Measurements from ENCODE around the gene ZNF770.

- TF ChIP-seq POLR2A (IDR thresholded peaks at IDR 0.05; ENCODE audit: low read length): no peak
- TF ChIP-seq GATA1 (IDR thresholded peaks at IDR 0.05; ENCODE audit: low read depth, low read length): no peak
Measured at GRCh38 chr15:35005933-35006332, 17.8 kb upstream of the ZNF770 start.
